Activated naive CD4-positive, alpha-beta T cell treated with anti-CD3 and anti-CD28 coated beads, Interleukin-2, amount 50 U/mL, for 16 hours (primary cell): ENCODE measurements around the gene FAS.
A peak's percentile ranks its signal among the peaks of the same experiment; 100 is the strongest.
"Not testable (repeated sequence)": the region's sequence is repeated elsewhere in the genome, so short reads cannot be mapped to it uniquely, and the experiment has no call there.

Source experiments
- DNase-seq: peaks from one replicate; pipeline ENCODE4 v3.0.0-alpha.2; 2020

FAS gene

DNA sequence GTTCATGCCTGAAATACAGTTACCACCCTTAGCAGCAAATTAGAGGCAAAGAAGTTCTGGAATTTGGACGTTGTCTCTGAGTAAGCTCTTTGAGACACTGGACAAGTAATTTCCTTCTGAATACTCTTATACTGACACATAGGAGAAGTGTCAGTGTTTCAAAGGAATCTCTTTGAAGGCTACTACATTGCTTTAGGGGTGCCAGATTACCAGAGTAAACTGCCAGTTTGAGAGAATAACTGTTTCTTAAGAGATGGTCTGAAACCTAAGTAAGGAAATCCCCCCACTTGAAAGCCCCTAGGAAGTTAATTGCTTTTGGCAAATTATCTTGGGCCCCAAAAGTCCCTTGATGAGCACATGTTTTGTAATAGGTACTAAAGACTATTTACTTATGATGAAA, 3.4 kb downstream of the FAS start:
- no peak for DNase-seq

DNA sequence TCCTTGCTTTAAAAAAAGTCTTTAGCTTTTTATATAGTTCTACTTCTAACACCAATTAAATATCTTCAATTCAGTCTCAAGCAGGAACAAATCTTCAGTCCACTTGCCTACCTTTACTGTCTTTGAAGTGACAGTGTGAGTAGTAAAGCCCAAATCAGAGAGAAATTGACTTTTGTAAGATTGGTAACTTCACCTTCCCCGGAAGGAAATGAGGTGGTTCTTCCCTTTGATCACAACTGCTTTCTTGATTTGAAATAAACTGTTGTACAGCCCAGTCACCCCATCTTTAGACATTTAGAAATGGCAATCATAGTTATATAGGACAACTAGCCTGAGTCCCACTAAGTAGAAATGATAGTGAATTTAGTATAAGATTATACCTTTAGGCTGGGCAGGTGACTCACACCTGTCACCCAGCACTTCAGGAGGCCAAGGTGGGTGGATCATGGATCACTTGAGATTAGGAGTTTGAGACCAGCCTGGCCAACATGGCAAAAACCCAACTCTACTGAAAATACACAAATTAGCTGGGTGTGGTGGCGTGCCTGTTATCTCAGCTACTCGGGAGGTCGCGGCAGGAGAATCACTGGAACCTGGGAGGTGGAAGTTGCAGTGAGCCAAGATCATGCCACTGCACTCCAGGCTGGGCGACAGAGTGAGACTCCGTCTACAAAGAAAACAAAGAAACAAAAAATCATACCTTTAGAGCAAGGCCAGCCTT, 4.7 kb downstream of the FAS start:
- no peak for DNase-seq

DNA sequence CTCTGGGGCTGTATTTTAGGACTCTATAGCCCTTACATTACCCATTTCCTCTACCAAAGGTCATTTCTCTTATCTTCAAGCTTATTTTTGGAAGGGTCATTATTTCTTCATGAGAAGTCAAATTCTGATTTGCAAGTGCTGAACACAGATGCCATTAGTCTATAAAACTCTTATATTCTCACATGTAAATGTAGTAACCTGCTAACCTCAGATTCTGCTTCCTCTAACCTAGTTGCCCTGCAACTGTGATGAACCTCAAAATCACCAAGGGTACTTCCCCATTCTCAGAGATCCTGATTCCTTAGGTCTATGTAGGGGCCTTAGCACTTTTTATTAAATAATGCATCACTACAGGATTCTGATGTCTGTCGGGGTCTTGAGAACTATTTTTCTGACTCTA, 6.3 kb downstream of the FAS start:
- DNase-seq, result no peak

DNA sequence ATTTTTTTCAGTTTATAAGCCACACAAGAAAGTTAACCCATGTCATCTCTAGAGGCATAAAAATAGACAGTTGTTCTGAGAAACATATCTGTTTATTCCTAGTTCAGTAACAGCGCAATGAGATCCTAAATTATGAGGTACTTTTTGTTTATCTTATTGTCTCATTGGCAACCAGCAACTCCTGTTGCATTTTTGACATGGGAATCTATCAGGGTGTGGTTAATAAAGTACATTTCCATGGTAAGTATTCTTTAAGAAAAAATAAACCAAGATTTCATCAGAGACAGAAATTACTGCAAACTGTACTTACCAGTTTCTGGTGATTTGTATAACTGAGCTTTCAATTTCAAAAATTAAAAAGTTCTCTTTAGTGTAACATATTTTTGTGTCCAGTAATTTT, 9.0 kb downstream of the FAS start:
- no peak for DNase-seq

DNA sequence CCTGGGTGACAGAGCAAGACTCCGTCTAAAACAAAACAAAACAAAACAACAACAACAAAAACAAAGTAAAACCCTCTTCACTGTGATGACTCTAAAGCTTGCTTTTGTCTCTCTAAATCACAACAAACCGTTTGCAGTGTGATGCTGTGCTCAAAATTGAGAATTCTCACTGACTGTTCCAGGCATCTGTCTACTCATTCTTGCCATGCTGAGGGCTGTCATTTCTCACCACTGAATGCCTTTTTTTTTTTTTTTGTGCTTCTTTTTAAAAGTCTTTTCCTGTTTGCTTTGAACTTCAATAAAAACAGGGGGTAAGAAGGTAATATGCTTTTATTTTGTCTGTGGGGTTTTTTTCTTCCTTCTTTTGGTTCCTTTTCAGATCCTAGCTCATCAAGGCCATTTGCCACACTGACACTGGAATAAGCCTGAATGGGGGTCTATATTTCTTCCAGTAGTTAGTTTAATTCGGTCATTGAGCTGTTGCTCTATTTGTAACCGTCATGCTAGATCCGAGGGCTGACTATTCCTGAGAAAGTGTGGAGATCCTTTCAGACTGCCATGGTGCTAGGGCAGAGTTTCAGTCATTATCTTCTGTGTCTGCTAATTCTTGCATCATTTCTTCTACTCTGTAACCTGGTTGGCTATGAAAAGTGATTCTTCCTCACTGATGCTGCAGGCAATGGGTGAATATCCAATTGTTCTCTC, 10.6 kb downstream of the FAS start:
- DNase-seq, result no peak

DNA sequence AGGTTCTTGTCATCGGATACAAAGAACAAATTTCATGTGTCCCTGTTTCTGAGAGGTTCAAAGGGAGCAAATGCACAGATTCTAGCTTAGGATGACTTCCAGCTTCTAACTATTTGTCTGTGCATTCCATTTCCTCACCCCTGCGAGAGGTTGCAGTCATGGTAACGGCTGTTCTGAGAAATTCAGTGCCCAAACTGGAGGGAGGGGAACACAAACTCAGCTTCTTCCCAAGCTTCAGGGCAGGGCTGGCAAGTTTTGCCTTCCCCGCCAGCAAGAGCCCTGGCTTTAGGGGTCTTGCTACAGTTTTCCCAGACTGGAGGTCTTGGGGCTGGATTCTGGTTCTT, 11.1 kb downstream of the FAS start:
- no peak for DNase-seq

DNA sequence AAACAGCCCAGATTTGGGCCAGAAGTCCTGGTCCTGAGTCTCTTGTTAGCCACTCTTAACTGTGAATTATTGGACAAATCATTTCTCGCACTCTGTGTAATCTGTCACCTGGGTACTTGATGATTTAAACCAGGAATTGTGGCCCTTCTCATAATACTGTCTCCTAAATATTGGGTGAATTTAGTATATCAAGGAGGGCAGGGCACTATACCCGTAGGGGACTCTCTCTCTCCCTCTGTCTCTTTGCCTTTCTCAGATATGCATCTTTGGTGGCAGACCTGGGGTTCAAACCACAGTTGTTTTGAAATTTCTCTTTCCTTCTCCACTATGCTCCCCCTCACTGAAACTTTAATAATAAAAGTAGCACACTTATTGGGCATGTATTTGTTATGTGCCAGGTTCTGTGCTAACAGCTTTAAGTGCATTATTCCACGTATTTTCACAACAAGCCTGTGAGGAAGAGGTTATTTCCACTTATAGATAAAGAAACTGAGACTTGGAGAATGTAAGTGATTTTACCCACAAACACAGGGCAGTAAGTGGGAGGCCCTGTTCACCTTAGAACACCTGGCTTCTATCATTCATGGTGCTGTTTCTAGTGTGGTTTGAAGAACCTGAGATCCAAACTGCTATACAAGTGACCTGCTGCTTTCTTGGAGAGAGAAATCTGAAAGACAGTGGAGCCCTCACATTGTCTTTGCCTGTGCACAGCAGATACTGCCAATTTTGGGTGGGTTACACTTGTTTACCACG, 11.8 kb downstream of the FAS start:
- no peak for DNase-seq

DNA sequence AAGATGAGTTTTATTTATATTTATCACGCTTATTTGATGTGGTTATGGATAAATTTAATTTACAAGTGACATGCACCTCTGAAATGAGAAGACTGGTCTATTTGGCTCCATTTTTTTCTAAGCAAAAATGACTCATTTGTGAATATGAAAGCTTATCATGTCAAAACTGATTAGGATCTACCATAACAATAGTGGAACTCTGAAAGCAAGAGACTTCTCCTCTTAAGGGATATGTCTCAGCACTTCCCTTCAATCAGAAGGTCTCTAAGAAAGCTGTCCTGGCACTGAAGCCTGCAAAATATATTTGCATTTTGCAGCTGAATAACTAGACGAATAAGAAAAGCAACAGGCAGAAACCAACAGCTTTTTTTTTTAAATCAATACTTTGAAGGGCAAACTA, 12.7 kb downstream of the FAS start:
- no peak for DNase-seq

DNA sequence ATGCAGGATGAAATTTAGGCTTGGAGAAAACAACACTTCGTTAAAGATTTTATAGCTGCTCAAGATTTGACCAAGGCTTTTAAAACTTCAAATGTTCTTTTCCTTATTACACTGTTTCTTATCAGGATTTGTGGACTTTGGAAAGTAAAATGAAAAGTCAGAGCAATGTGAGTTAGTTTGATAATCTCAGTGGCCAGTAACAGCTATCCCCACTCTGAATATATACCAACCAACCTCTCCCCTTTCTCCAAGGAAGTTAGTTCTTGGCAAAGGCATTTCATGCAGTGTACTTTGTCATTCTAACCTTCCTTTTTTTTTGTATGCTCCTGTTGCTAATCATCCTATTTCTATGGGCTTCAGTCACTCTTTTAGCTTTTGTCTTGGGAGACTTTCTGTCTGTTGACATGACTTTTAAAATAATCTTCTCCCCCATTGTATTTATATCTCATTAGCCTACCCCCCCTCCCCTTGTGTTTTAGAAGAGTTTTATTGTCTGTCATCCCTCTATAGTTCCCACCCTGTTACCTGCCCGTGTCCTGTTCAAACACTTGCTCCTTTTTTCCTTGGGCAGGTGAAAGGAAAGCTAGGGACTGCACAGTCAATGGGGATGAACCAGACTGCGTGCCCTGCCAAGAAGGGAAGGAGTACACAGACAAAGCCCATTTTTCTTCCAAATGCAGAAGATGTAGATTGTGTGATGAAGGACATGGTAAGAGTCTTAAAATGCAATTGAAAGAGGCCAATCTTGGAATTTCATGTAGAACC, 16.7 kb downstream of the FAS start:
- DNase-seq, result no peak

DNA sequence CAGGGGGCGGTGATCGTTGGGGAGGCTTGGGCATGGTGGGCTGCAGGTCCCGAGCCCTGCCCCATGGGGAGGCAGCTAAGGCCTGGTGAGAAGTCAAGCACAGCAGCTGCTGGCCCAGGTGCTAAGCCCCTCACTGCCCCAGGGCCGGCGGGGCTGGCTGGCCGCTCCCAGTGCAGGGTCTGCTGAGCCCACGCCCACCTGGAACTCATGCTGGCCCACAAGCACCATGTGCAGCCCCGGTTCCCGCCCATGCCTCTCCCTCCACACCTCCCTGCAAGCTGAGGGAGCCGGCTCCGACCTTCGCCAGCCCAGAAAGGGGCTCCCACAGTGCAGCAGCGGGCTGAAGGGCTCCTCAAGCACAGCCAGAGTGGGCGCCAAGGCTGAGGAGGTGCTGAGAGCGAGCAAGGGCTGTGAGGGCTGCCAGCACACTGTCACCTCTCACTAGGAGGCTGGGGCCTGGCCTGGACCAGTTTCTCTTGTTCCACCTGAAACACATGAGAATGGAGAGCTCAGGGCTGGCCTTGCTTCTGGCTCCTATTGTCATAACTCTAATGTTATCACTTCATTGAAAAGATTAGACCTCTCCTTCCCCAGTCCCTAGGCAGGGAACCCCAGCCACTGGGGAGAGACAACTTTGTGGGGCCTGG, 28.2 kb downstream of the FAS start:
- not testable (repeated sequence) for DNase-seq

DNA sequence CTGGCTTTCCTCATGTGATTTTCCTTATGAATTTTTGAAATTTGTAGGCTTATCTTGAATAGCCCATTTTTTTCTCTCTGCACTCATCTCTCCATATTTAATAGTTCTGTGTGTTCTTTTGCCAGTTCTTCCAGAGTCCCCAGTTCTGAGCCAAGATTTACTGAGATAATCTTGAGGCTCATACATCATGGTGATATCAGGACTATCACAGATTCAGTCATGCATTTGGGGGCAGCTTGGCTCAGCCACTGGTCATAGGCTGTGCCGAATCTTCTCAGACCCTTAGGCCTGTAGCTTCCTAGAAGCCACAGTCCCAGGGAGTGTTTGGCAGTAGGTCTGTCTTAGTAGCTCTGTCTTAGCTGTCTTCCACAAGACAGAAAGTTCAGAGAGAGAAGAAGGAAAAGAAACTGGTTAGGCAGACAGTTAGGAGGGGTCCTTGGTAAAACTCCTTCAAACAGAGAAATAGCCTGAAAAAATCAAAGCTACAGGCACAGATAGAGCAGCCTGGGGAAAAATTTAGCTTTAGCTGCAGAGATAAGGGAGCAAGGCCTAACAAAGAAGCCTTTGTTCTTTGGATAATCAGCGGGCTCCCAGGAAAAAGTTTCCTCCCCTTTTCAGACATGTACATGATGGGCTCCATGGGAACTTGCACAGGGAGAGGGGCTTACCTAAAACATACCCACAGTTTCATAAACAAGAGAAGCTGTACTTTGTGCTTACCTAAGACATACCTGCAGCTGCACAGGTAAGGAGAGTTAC, 29.1 kb downstream of the FAS start:
- DNase-seq, result no peak

DNA sequence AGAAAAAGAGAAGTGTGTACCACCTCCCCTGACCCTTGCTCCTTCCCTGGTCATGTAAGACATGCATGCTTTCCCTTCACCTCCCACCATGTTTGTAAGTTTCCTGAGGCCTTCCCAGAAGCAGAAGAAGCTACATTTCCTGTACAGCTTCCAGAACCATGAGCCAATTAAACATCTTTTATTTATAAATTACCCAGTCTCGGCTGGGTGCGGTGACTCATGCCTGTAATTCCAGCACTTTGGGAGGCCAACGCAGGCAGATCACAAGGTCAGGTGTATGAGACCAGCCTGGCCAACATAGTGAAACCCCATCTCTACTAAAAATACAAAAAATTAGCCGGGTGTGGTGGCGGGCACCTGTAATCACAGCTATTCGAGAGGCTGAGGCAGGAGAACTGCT, 30.9 kb downstream of the FAS start:
- not testable (repeated sequence) for DNase-seq

DNA sequence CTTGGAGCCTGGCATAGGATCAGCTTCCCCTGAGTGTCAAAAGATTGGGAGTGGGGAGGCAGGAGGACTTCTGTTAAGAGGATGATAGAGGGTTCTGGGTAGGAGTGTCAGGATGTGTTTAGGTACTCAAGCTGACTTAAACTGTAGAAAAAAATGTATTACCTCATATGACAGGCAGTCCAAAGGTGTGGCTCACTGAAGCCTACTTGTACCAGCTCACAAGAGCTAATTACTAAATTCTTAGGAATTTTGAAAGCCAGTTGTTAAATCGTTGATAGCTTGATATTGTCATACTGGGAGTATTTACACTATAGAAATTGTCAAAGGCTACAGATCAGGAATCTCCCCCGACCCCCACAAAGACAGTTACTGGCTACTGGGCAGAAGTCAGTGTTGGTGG, 32.1 kb downstream of the FAS start:
- DNase-seq, result no peak

DNA sequence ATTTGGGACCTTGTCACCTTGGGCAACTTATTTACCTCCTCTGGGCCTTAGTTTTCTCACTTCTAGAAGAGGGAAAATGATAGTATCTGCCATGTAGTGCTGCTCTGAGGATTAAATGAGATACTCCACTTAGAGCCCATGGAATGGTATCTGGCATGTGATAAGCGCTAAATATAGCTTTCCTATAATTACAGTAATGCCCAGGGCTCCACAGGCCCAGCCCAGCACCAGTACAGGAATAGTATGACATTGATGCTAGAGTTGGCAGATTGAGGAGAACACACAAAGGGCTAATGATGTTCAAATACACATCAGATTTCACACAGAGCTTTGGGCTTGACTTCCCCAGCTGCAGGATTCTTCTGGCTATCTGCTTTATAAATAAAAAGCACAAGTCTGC, 34.9 kb downstream of the FAS start:
- DNase-seq, result no peak

DNA sequence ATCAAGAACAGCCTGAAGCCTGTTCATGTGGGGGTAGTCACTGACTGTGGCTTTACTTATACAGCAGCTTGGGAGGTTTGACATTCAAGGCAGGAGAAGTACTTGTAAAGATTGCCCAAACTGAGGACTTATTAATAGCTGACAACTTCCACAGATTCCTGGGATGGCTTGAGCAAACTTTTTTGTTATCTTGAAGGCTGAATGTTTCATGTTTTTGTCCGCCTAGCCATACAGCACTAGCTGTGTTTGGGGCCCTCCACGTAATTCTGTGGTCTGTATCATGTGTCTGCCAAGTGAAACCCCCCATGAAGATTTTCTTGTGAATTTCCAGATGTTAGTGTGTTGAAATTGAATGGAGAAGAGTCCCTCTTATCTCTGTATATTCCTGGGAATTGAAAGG, 38.6 kb downstream of the FAS start:
- no peak for DNase-seq

DNA sequence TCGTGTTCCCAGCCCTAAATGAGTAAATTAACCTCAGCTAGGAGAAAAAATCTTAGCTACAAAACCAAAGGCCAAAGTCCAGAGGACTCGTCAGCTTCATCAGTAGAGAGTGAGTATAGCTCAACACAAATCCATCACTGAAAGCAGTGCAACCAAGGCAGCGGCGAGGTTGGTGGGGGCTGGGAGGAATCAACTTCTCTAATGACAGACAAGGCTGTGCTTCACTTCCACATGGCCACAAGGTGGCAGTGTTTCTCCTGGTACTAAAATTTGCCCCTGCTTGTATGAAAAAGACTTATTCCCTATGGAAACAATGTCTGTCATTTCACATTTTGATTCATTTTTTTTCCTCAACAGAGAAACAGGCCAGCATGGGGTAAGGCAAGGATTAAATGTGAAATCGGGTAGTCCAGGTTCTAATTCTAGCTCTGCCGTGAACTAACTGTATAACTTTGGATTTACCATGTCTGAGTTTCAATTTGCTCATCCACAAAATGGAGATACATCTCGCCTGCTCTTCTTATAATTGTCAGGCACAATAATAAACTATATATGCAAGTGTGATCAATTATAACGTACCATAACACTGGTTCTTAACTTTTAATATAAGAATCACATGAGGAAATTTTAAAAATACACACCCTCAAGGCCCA, 39.3 kb downstream of the FAS start:
- peak; percentile 69 for DNase-seq

DNA sequence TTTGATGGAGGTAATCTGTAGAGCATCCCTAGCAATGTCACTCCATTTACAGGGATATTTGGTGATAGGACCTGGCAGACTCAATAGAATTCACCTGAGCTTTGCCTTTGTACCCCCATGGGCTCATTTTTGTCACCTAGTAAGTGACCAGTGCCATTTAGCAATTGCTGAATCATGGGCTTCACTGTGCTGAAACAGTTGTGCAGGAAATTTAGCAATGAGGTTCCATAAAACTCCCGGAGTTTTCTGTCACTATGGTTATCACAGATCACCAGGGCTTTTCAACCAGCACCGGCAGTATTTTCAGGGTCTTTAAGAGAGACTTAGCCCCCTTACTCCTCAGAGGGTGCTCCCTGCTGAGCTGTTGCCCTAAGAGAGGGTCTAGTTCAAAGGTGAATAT, 40.2 kb downstream of the FAS start:
- no peak for DNase-seq

DNA sequence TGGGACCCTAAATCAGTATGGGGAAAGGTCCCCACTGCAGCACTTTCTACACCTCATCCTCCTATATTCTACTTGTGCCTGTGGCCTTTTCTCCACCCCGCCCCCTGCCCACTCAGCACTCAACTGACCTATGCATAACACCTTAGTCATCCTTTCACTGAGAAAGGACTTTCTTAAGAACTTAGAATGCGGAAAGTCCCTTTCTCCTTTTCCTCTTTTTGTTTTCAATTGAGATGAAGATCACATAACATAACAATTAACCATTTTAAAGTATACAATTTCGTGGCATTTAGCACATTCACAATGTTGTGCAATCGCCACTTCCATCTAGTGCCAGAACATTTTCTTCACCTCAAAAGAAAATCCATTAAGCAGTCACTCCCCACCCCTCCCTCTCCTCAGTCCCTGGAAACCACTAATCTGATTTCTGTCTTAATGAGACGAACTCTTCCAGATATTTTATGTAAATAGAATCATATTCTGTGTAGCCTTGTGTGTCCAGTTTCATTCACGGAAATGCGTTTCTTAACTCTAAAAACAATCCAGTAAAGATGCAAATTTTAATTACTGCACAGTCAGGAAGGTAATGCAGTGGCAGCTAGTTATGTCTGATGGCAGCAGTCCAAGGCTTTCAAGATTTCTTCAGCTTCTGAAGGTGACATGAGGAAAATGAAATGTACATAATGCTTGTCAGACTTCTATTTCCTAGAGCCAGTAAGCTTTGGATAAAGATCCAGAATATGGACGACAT, 41.7 kb downstream of the FAS start:
- DNase-seq, result peak; percentile 39

DNA sequence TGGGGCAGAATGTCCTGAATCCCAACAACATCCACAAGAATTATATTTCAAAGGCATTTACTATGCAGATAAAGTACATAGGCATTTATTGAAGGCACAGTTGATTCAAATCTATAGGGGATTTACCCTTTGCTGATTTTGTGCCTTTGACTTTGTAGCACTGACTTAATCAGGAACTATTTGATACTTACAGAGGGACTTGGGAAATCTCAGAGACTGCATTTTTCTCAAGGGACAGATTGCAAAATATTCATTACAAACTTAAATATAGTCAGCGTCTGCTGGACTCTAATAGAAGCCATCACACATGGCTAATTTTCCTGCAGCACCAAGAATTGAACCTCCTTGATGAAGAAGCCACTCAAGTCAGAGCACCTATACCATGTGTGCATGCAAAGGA, 44.9 kb downstream of the FAS start:
- no peak for DNase-seq

DNA sequence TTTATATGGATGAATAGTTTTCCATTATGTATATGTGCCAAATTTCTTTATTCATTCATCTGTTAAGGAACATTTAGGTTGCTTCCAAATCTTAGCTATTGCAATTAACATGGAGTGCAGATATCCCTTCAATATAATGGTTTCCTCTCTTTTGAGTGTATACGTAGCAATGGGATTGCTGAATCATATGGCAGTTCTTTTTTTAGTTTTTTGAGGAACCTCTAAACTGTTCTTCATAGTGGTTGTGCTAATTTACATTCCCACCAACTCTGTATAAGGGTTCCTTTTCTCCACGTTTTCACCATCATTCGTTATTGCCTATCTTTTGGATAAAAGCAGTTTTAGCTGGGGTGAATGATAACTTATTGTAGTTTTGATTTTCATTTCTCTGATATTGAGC, 46.5 kb downstream of the FAS start:
- no peak for DNase-seq

DNA sequence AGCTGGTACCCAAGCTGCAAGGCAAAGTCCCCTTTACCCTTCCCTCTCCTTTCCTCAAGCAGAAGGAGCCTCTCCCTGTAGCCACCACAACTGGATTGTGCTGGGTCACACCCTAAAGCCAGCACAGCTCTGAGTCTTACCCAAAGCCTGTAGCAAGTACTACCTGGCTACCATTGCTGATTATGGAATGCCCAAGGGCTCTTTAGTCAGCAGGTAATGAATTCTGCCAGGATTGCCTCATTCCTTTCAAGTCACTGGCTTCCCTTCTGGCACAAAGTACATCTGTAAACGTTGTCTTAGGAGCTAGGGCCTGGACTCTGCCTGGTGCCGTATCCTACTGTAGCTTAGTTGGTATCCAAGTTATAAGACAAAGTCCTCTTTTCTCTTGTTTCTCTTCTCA, 52.0 kb downstream of the FAS start:
- no peak for DNase-seq
